Loucy (cell line): ENCODE data around the gene CYP4B1.

ENCODE experiments used
- H2AFZ ChIP-seq: fragments of 200-600 bp; sonication (generic); 2 replicates; pipeline ENCODE4 v1.6.0; 2016; ENCODE audit warnings: antibody characterized with exemption, mild to moderate bottlenecking, low read length, moderate library complexity
- H3F3A ChIP-seq: fragments of 200-600 bp; 2 replicates; pipeline ENCODE4 v1.6.0; 2016; ENCODE audit warnings: antibody characterized with exemption, low read depth, mild to moderate bottlenecking
- H3K27me3 ChIP-seq: fragments of 200-600 bp; sonication (generic); 2 replicates; pipeline ENCODE4 v1.6.1; 2014; ENCODE audit warnings: low read length, mild to moderate bottlenecking; ENCODE audit not compliant: insufficient read depth, poor library complexity, severe bottlenecking
- H3K36me3 ChIP-seq: fragments of 200-600 bp; sonication (generic); 2 replicates; pipeline ENCODE4 v1.6.1; 2016; ENCODE audit warnings: low read length; ENCODE audit not compliant: insufficient read depth
- H3K4me1 ChIP-seq: fragments of 200-600 bp; sonication (generic); 2 replicates; pipeline ENCODE4 v1.5.1; 2014; ENCODE audit warnings: low read length, mild to moderate bottlenecking; ENCODE audit not compliant: insufficient read depth, poor library complexity, severe bottlenecking
- H3K4me2 ChIP-seq: fragments of 200-600 bp; sonication (generic); 2 replicates; pipeline ENCODE4 v1.6.0; 2014; ENCODE audit warnings: antibody characterized with exemption, low read length, low read depth, mild to moderate bottlenecking; ENCODE audit not compliant: poor library complexity, severe bottlenecking
- H3K4me3 ChIP-seq: fragments of 200-600 bp; sonication (generic); 2 replicates; pipeline ENCODE4 v1.5.1; 2014; ENCODE audit warnings: low read length, mild to moderate bottlenecking, mixed read lengths; ENCODE audit not compliant: poor library complexity, severe bottlenecking
- H3K79me2 ChIP-seq: fragments of 200-600 bp; sonication (generic); 2 replicates; pipeline ENCODE4 v1.6.1; 2014; ENCODE audit warnings: low read length; ENCODE audit not compliant: insufficient read depth
- H3K9ac ChIP-seq: fragments of 200-600 bp; sonication (generic); 2 replicates; pipeline ENCODE4 v1.6.0; 2014; ENCODE audit warnings: mild to moderate bottlenecking, low read depth, low read length, moderate library complexity; ENCODE audit not compliant: poor library complexity, severe bottlenecking
- H3K9me2 ChIP-seq: fragments of 200-600 bp; sonication (generic); replicated peaks from 2 replicates; pipeline ENCODE4 v1.6.1; 2016; ENCODE audit warnings: low read depth, low read length, mixed read lengths
- H3K9me3 ChIP-seq: fragments of 200-600 bp; sonication (generic); 2 replicates; pipeline ENCODE4 v1.6.1; 2014; ENCODE audit warnings: mild to moderate bottlenecking, antibody characterized with exemption, low read length, low read depth; ENCODE audit not compliant: insufficient read depth
- H4K20me1 ChIP-seq: fragments of 200-600 bp; sonication (generic); 2 replicates; pipeline ENCODE4 v1.6.0; 2014; ENCODE audit warnings: antibody characterized with exemption, low read length, mild to moderate bottlenecking; ENCODE audit not compliant: insufficient read depth, poor library complexity, severe bottlenecking
- EZH2phosphoT487 ChIP-seq: fragments of 200-600 bp; IDR thresholded peaks from 2 replicates; pipeline ENCODE4 v1.6.1; 2018; ENCODE audit warnings: antibody characterized with exemption, mild to moderate bottlenecking, moderate library complexity, borderline replicate concordance
- TF ChIP-seq, protein P1 (sequence below): fragments of 200-600 bp; sonication (generic); conservative IDR thresholded peaks from 2 replicates; pipeline ENCODE4 v1.5.1; 2014; ENCODE audit warnings: mild to moderate bottlenecking, antibody characterized with exemption, low read length

The CYP4B1 gene

DNA sequence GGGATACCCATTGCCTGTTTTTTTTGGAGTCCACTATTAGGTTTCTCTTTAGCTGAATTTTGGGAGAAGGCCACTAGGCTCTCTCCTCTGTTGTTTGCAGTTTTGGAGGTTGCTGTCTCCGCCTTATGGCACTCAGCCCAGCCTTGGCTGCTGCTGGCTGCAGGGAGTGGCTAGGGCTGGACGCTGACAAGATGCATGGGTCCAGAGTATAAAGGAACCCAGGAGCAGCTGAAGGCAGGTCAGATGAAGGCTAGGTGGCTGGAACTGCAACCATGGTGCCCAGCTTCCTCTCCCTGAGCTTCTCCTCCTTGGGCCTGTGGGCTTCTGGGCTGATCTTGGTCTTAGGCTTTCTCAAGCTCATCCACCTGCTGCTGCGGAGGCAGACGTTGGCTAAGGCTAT is at the start of gene CYP4B1:
Gene CYP4B1, plus strand, starts transcription at position 237 of the 400 bp plus-strand sequence. Its CDS starts 36 bp downstream, at position 273.
- H3K36me3 ChIP-seq: no peaks in the 10 kb centered on the region
- TF ChIP-seq, protein P1, sequence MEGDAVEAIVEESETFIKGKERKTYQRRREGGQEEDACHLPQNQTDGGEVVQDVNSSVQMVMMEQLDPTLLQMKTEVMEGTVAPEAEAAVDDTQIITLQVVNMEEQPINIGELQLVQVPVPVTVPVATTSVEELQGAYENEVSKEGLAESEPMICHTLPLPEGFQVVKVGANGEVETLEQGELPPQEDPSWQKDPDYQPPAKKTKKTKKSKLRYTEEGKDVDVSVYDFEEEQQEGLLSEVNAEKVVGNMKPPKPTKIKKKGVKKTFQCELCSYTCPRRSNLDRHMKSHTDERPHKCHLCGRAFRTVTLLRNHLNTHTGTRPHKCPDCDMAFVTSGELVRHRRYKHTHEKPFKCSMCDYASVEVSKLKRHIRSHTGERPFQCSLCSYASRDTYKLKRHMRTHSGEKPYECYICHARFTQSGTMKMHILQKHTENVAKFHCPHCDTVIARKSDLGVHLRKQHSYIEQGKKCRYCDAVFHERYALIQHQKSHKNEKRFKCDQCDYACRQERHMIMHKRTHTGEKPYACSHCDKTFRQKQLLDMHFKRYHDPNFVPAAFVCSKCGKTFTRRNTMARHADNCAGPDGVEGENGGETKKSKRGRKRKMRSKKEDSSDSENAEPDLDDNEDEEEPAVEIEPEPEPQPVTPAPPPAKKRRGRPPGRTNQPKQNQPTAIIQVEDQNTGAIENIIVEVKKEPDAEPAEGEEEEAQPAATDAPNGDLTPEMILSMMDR: no peak
- TF ChIP-seq EZH2phosphoT487: no peak
- H3K4me1 ChIP-seq: no peaks in the 10 kb centered on the region
- no peaks in the 10 kb centered on the region for H3K9me3 ChIP-seq
- no peaks in the 10 kb centered on the region for H3F3A ChIP-seq
- H3K4me3 ChIP-seq: no peak within 1 kb of the TSS
- H3K79me2 ChIP-seq: no peaks in the 10 kb centered on the region
- H4K20me1 ChIP-seq: no peaks in the 10 kb centered on the region
- H2AFZ ChIP-seq: no peak within 1 kb of the TSS
- H3K9ac ChIP-seq: no peak within 1 kb of the TSS
- H3K27me3 ChIP-seq: no peaks in the 10 kb centered on the region
- H3K9me2 ChIP-seq: no peaks in the 10 kb centered on the region
- H3K4me2 ChIP-seq: no peak within 1 kb of the TSS

DNA sequence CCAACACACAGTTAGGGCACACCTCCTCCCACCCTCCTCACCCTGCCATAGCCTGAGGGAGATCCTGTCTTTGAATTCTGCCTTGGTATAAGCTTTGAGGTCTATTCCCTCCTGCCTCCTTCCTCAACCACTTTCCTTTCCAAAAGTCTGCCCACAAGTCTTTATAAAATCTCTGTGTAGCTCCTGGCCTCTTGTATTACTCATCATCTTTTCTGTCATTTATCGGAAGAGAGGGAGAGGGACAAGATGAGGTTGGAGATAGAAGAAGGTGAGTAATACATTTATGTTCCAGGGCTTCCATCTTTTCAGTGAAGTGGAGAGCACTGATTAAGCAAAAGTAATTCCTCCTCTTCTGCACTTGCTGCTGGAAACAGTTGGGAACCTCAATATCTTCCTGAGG is 49.4 kb upstream of the CYP4B1 start:
- Histone ChIP-seq H3K9ac (no peak overlapping the region), H3K79me2 (no peaks in the 10 kb centered on the region), H3K9me3 (no peaks in the 10 kb centered on the region), H3F3A (no peaks in the 10 kb centered on the region), H3K9me2 (no peaks in the 10 kb centered on the region), H3K36me3 (no peaks in the 10 kb centered on the region), H2AFZ (no peak overlapping the region), H3K4me3 (no peak overlapping the region), H3K27me3 (no peaks in the 10 kb centered on the region), H3K4me2 (no peak overlapping the region), H3K4me1 (no peaks in the 10 kb centered on the region), H4K20me1 (no peaks in the 10 kb centered on the region)
- TF ChIP-seq, protein P1: no peak
- TF ChIP-seq EZH2phosphoT487: no peak

DNA sequence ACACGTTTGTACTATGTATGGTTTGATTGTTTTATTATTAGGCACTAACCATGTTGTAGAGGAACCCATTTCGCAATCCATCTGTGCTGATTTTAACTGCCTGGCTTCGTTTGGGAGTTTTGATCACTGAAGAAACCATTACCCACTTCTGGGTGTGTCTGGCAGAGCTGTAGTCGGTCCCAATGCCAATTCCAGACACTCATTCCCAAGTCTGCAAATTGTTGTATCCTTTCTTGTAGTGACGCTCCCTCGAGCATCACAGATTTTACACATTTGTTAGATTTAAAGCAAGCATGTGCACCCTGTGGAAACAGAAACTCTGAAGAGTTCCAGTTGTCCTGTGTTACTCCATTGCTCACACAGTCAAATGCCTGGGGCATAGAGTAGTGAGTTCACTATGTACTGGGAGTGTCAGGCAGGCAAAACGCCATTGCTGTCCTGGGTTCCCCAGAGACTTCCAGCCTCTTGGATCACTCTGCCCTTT is 48.9 kb upstream of the CYP4B1 start:
- Histone ChIP-seq H3K36me3 (no peaks in the 10 kb centered on the region), H3K4me1 (no peaks in the 10 kb centered on the region), H3K9me3 (no peaks in the 10 kb centered on the region), H3K79me2 (no peaks in the 10 kb centered on the region), H4K20me1 (no peaks in the 10 kb centered on the region), H2AFZ (no peak overlapping the region), H3K27me3 (no peaks in the 10 kb centered on the region), H3K9ac (no peak overlapping the region), H3F3A (no peaks in the 10 kb centered on the region), H3K4me3 (no peak overlapping the region), H3K9me2 (no peaks in the 10 kb centered on the region), H3K4me2 (no peak overlapping the region)
- TF ChIP-seq, protein P1: no peak
- no peak for TF ChIP-seq EZH2phosphoT487
